ENCODE data around the gene RAET1L. TPM values are rescaled to one million over a fixed set of nuclear protein-coding genes. Genes with fewer than 3 reads are reported as not detected.
A peak's percentile ranks its signal among the peaks of the same experiment; 100 is the strongest.

RAET1L gene
- total and polyA plus RNA-seq, 2 donors (not counting 1 experiment from before 2014, with no cell fraction given), result not detected

DNA sequence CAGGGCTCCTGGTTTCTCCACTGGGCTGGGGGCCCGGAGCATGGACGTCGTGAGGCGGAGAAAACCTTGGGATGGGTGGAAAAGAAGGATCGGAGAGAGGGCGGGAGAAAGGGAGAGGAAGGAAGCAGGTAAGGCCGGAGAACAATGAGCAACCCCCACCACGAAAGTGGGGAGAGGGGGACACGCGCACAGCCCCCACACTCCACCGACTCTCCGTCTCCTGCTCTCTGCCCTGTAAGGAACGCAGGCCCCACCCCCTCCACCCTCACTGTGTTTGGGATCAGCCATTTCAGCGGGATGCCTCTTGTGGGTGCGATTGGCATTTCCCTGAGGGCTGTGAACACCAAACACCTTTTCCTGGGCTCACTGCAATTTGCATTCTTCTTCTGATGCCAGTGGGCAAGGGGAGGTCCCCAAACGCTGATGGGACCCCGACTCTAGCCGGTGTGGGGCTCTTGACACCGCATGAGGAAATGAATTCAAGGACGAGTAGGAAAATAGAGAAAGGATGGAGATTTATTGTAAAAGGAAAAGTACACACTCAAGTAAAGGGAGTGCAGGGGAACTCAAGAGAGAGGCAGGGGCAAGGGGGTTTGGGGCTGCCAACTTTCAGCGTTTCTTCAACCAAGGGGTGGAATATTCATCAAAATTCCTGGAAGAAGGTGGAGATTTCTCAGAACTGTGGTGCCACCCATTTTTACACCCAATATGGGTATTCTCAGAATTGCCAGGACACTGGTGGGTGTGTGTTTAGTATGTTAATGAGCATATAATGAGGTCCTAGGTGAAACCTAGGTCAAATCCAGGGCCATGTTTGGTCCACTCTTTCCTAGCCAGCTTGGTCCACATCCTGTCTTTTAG, 13.1 kb upstream of the RAET1L start:
- ChIA-PET POLR2A (no interaction called here), CTCF (no interaction called here)
- H3K36me3 ChIP-seq (replicated peaks in 1 of 2; ENCODE audit: control extremely low read depth in 1 of 2, control insufficient read depth in 1 of 2, extremely low read depth in 1 of 2, insufficient read depth in 2 of 2, low read length in 1 of 2), result no peaks in the 10 kb centered on the region
- Mint-ChIP-seq H3K27ac (no peak overlapping the region), H3K4me3 (peak overlapping the region; percentile 15), H3K27me3 (peaks cover 80% of the 10 kb centered on the region), H3K9me3 (ENCODE audit: insufficient read depth) (no peaks in the 10 kb centered on the region), H3K4me1 (peaks cover 12% of the 10 kb centered on the region)
- peaks cover 0 to 14% (median 0%) of the 10 kb centered on the region in 3 donors for H3K9me3 ChIP-seq (ENCODE audit: control extremely low read depth in 1 of 3, control insufficient read depth in 2 of 3, insufficient read depth in 1 of 3, low read length in 2 of 3)
- no peaks in the 10 kb centered on the region for H3K79me2 ChIP-seq (ENCODE audit: control insufficient read depth, insufficient read depth, low read length)
- no peak overlapping the region for H3K9ac ChIP-seq (ENCODE audit: low read length)
- H2AFZ ChIP-seq (ENCODE audit: insufficient read depth, low read depth, low read length, poor library complexity, severe bottlenecking), result no peak overlapping the region
- H4K20me1 ChIP-seq (ENCODE audit: control insufficient read depth, insufficient read depth, low read length, poor library complexity, severe bottlenecking), result no peaks in the 10 kb centered on the region
- no peak for TF ChIP-seq EZH2 (IDR thresholded peaks at IDR 0.05; ENCODE audit: borderline replicate concordance, insufficient read depth, low read depth, low read length, poor library complexity, severe bottlenecking)
- TF ChIP-seq, protein P1, sequence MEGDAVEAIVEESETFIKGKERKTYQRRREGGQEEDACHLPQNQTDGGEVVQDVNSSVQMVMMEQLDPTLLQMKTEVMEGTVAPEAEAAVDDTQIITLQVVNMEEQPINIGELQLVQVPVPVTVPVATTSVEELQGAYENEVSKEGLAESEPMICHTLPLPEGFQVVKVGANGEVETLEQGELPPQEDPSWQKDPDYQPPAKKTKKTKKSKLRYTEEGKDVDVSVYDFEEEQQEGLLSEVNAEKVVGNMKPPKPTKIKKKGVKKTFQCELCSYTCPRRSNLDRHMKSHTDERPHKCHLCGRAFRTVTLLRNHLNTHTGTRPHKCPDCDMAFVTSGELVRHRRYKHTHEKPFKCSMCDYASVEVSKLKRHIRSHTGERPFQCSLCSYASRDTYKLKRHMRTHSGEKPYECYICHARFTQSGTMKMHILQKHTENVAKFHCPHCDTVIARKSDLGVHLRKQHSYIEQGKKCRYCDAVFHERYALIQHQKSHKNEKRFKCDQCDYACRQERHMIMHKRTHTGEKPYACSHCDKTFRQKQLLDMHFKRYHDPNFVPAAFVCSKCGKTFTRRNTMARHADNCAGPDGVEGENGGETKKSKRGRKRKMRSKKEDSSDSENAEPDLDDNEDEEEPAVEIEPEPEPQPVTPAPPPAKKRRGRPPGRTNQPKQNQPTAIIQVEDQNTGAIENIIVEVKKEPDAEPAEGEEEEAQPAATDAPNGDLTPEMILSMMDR (IDR thresholded peaks at IDR 0.05), result no peak
- DNase-seq, result no peak
- peak overlapping the region; percentile 71 for H3K4me2 ChIP-seq (replicated peaks; ENCODE audit: low read depth, low read length, poor library complexity, severe bottlenecking)
- no peak overlapping the region for H3K4me3 ChIP-seq (ENCODE audit: control extremely low read depth in 1 of 5, extremely low read depth in 1 of 5, insufficient read depth in 1 of 5, low read depth in 2 of 5, low read length in 4 of 5)
- intact Hi-C loops (cut with micrococcal nuclease), result no loop called here
- peaks cover 0 to 59% (median 43%) of the 10 kb centered on the region in 4 experiments for H3K27me3 ChIP-seq (replicated peaks in 1 of 4; ENCODE audit: control extremely low read depth in 1 of 4, control insufficient read depth in 3 of 4, insufficient read depth in 4 of 4, low read length in 3 of 4)
- no peak for ATAC-seq (ENCODE audit: low read depth)
- peaks cover 18% of the 10 kb centered on the region in 2 donors for H3K4me1 ChIP-seq (ENCODE audit: control insufficient read depth in 2 of 2, insufficient read depth in 2 of 2, low read length in 2 of 2)
- no peak overlapping the region for H3K27ac ChIP-seq (ENCODE audit: low read length in 2 of 2)
- 14% methylated on average over 15 of the region's 21 CpGs for WGBS (ENCODE audit: insufficient coverage)

Measured in B cell (primary cell).